ENCODE measurements around the gene HUS1.
"Not testable (repeated sequence)": the region's sequence is repeated elsewhere in the genome, so short reads cannot be mapped to it uniquely, and the experiment has no call there.

The HUS1 gene

DNA sequence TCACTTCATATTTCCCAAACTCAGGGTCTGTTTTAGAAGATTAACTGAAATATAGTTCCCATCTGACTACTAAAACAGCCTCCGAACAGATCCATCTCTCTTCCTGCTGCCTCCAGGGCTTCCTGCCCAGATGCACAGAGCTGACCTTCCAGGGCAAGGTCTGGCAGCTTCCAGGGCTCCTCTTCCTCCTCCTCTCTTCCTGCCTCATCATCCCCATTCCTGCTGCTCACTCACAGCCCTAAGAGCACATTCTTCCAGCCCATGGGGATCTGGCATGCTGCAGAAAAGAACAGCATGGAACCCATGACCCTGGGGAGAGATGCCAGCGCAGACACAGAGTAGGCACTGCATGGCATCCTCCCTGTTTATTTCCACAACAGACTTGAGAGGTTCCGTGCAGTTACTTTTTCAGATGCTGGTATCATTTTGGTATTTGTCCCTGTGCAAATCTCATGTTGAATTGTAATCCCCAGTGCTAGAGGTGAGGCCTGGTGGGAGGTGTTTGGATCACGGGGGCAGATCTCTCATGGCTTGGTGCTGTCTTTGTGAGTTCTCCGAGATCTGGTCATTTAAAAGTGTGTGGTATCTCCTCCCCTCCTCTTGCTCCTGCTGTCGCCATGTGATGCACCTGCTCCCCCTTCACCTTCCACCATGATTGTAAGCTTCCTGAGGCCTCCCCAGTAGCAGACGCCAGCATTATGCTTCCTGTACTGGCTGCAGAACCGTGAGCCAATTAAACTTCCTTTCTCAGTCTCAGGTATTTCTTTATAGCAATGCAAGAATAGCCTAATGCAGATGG lies 35.5 kb downstream of the HUS1 start:
- DNase-seq = no peak

DNA sequence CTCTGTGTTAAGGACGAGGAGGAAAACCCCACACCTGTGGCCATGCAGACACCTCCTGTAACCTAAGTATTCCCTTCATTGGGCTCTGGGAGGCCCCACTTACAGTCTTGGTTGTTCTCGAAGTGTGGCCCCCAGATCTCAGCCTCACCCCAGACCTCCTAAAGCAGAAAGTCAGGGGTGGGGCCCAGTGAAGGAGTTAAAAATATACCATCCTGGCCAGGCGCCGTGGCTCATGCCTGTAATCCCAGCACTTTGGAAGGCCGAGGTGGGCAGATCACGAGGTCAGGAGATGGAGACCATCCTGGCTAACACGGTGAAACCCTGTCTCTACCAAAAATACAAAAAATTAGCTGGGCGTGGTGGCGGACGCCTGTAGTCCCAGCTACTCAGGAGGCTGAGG lies 36.8 kb downstream of the HUS1 start:
- DNase-seq = not testable (repeated sequence)

DNA sequence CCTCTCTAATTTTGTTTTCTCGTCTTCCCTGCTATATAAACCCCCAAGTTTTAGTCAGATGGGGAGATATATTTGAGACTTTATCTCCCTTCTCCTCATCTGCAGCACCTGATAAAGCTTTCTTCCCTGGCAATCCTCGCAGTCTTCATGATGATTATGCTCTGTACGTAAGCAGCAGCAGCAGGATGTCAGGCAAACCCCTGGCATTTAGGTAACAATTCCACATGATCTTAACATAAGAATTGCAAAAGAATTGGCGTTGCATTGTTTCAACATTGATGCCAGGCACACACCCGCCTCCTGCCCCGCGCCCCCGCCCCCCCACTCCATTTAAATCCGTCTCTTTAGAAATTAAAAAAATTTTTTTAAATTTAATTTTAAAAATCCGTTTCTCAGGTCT lies 37.3 kb downstream of the HUS1 start:
- no peak for DNase-seq

- DNase-seq = no peak
Measured at GRCh38 chr7:47941136-47941844, 38.1 kb downstream of the HUS1 start.

DNA sequence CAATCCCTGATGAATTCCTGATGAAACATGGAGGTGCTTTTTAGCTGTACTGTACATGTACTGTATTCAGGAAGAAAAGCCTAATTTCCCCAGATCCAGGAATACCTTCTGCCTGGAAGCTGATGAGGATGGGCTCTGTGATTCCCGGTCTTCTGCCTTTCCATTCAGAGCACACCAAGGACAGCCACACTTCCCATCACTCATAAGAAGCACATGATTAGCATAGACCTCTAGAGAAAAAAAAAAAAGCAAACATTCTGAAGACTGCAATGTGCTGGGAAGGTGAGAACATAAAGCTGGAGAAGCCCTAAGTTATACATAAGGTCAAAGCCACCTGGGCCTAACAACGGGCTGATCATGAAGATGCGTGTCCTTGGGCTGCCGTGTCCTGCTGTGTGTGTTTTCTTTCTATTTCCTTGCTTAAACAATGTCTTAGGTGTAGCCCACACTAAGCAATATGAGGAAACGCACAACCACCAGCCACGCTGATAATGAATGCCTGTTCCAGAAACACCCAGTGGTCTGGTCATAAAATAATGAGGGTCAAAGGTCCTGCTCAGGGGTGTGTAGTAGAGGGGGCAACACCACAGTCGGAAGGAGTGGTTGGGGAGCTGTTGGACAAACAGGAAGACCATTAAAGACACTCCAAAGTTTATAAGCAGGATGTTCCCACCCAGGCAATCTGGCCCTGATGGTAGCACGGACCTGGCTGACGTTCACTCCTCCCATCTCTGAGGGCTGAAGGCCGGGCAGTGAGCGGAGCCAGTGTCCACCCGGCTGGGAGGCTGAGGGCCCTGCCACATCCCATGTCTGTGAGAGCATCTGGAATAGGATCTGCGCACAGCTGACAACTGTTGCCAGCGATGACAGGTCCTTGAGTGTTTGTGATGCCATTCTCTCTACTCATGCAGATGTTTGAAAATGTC lies 39.1 kb downstream of the HUS1 start:
- DNase-seq = no peak

DNA sequence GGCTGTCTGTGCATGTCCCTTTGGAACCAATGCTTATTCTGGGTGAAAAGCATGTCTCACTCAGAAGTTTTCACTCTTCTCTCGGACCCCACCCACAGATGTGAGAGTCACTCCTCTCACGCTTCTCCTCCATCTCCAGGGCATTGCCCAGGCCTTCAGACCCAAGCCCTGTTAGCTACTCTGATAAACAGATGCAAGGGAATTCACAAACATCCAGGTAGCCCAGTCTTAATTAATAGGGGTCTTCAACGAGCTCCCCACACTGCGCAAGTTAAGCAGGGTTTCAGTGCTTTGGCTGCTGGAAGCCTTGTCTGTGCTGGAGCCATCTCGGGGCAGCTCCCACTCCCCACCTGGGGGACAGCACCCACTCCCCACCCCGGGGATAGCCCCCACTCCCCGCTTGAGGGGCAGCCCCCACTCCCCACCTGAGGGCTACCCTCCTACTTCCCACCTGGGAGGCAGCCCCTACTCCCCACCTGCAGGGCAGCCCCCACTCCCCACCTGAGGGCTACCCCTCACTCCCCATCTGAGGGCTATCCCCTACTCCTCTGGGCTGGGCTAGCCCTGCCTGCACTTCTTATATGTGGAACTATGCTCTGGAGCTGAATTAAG lies 39.9 kb downstream of the HUS1 start:
- no peak for DNase-seq

DNA sequence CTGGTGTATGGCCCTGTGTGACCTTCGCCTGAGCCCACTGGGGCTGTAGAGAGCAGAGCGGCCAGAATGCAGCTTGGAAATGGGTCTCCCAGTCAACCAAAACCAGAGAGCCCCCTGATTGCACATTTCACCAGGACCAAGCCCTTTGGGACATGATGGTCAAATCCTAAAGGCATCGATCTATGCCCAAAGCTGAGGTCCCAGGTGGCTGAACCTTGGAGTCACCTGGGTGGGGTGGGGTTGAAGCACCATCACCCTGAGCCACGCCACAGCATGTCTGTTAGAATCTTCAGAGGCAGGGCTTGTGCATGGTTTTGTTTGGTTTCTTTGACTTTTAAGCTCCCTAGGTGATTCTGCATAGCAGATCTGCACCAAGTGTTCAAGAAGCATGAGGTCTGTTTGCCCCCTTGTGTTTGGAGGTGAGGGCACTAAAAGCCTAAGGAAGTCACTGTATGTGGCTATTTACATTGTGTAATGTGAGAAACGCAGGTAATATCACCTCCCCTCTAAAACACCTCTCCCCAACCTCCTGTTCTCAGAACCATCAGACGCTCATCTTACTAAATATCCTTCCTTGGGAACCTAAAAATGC lies 40.7 kb downstream of the HUS1 start:
- no peak for DNase-seq

DNA sequence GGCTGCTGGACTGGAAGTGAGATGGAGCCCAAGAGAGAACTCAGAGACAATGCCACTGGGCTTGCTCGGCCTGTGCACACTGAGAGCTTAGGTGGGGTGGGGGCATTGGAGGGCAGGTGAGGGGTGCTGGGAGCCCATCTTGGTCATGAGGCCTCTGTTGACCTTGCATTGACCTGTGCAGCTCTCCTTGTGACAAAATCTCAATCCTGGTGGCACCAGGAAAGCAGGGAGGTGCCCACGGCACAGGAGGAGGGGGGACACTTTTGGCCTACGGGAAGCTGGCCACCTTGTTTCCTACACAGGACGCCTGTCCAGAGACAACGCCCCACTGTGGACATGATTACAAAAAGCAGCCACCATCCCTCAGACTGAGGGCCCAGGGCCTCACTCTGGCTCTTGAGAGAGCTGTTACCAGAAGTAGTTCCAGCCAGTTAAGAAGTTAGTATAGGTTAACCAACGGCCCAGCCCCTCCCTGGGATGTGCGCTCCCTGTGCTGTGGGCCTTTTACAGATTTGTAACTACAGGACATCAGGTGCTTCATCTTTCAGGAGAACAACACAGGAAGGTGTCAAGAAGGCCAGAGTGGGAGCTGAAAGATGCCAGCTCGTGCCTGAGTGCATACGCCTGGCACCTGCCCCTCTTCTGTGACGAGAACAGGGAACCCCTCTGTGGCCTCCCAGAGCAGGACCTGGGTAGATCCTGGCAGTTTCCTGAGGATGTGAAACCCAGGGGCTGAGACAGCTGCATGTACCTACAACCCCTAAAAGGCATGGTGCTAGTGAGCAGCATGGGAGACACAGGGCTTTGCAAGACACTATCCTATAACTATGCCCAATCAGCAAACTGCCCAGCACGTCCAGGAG lies 41.5 kb downstream of the HUS1 start:
- no peak for DNase-seq

- DNase-seq = no peak
Measured at GRCh38 chr7:47937065-47937687, 42.2 kb downstream of the HUS1 start.

- no peak for DNase-seq
Measured at GRCh38 chr7:47936323-47936722, 43.1 kb downstream of the HUS1 start.

- DNase-seq = no peak
Measured at GRCh38 chr7:47935336-47935735, 44.1 kb downstream of the HUS1 start.

DNA sequence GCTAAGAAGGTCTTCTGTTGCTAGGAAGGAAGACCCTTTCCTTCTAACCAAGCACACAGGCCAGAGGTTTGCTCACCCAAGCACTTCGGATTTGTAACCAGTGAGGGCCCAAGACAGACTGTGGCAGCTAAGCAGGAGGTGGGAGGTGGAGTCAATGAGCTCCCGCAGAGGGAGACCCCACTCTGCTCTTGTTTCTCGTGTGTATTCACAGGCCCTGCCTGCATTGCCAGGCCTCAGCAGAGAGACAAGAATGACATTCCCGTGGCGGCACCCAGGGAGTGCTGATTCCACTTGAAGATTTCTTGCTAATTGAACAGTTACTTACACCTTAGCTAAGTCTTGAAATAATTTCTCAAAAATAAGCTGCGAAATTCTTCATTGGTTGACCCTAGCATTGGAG lies 44.6 kb downstream of the HUS1 start:
- DNase-seq = no peak

GRCh38 chr7:47933215-47933614 lies 46.2 kb downstream of the HUS1 start:
- no peak for DNase-seq

- no peak for DNase-seq
Measured at GRCh38 chr7:47932466-47933037, 46.9 kb downstream of the HUS1 start.

GRCh38 chr7:47932016-47932415 lies 47.4 kb downstream of the HUS1 start:
- no peak for DNase-seq

DNA sequence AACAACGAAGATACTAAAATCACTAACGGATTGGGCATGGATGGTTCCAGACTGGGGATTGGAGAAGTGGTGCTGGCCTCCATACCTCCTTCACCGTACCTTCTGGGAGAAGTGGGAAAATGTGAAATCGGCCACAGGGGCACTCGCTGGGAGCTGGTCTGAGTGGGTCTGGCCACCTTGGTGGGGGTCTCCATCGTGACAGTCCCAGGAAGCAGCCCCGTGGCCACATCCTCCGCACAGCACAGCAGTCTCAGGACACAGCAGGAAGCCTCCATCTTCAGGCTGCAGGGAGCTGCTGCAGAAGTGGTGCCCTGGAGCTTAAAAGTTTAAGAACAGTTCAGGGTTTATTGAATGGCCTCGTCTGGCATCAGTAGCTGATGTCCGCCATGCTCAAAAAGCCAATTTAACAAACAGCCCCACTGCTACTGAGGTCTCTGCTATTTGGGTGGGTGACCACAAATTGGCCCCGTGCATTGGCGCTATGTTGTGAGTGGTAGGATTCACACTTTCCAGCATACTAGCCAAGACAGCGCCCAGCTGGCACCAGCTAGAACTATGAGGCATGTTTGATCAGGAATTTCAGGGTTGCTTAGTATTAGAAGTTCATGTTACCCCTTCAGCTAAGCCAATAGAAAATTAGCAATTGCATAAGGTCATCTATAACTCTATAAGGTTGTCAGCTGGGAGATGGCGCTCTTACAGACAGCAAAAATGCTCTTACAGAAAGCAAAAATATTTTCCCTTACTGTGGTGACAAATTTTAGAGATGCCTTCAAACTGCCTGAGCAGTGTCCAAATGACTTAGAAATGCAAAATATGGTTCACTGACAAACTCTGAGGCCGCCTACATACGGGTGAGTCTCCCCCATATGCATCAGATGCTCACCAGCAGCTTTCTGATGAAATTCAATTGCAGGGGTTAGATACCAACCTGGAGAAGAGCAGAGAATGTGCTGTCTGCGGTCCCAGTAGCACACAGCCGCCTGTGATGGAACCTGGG lies 48.1 kb downstream of the HUS1 start:
- no peak for DNase-seq

- DNase-seq = no peak
Measured at GRCh38 chr7:47924266-47924665, 55.1 kb downstream of the HUS1 start.

DNA sequence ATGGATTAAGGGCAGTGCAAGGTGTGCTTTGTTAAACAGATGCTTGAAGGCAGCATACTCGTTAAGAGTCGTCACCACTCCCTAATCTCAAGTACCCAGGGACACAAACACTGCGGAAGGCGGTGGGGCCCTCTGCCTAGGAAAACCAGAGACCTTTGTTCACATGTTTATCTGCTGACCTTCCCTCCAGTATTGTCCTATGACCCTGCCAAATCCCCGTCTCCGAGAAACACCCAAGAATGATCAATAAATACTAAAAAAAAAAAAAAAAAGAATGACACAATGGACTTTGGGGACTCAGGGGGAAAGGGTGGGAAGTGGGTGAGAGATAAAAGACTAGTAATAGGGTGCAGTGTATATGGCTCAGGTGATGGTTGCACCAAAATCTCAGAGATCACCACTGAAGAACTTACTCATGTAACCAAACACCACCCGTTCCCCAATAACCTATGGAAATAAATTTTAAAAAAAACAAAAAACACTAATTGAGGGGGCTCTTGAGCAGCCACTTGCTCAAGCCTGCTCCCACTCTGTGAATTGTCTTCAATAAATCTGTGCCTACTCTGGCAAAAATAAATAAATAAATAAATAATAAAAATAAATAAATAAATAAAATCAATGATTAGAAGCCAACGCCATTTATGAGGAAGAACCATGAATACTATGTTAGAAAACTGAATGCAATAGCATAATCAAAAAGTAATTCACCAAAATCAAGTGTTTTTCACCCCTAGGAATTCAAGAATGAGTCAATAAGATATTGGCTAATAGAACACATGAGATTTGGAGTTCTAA lies 56.1 kb downstream of the HUS1 start:
- DNase-seq = not testable (repeated sequence)
